ENCODE measurements around the gene MRPL12. TPM values are rescaled to one million over a fixed set of nuclear protein-coding genes. Genes with fewer than 3 reads are reported as not detected.

Gene MRPL12
- total and polyA plus RNA-seq, 2 of the 8 experiments (the other 6 are each of a cell fraction or from before 2014, with no cell fraction given), result 120 to 141 TPM

- Histone ChIP-seq H2BK15ac (ENCODE audit: low read length) (no peak overlapping the region), H3K27me3 (replicated peaks in 1 of 4; ENCODE audit: control insufficient read depth in 3 of 4, extremely low read depth in 1 of 4, insufficient read depth in 3 of 4, low read length in 3 of 4) (no peaks in the 10 kb centered on the region), H4K8ac (ENCODE audit: extremely low read depth, insufficient read depth, low read length) (no peak overlapping the region; the same call in 1 of the 2 replicates), H3K27ac (ENCODE audit: low read depth, low read length) (no peak overlapping the region), H3K9me3 (ENCODE audit: insufficient read depth in 2 of 2, low read depth in 1 of 2, low read length in 1 of 2) (no peaks in the 10 kb centered on the region), H3K9ac (replicated peaks in 1 of 4; ENCODE audit: extremely low read depth in 1 of 4, low read depth in 3 of 4, low read length in 3 of 4) (no peak overlapping the region), H3K4me2 (ENCODE audit: insufficient read depth in 1 of 2, low read depth in 2 of 2, low read length in 2 of 2) (no peak overlapping the region), H4K20me1 (replicated peaks in 1 of 2; ENCODE audit: control insufficient read depth in 1 of 2, insufficient read depth in 2 of 2, low read length in 2 of 2) (peaks cover 7 to 12% of the 10 kb centered on the region in 2 experiments), H2BK5ac (ENCODE audit: low read depth, low read length) (no peak overlapping the region), H4K91ac (replicated peaks; ENCODE audit: insufficient read length, low read length) (no peak overlapping the region), H2AK5ac (ENCODE audit: low read depth, low read length) (no peak overlapping the region), H3K23ac (ENCODE audit: insufficient read length) (no peak overlapping the region), H3K36me3 (ENCODE audit: control insufficient read depth in 2 of 4, insufficient read depth in 4 of 4, low read length in 3 of 4) (peaks cover 2 to 50% (median 26%) of the 10 kb centered on the region in 4 experiments; a peak in 6 of 8 replicates), H3K14ac (ENCODE audit: insufficient read length) (no peak overlapping the region), H2BK20ac (ENCODE audit: low read length) (no peak overlapping the region), H3K4me3 (ENCODE audit: extremely low read depth in 1 of 4, insufficient read depth in 2 of 4, low read depth in 3 of 4, low read length in 4 of 4) (no peak overlapping the region), H3K4me1 (replicated peaks in 1 of 4; ENCODE audit: control insufficient read depth in 3 of 4, insufficient read depth in 4 of 4, low read length in 3 of 4) (peaks cover 0 to 7% (median 3%) of the 10 kb centered on the region in 4 experiments; a peak in 4 of 7 replicates), H2BK120ac (replicated peaks; ENCODE audit: low read depth, low read length) (no peak overlapping the region), H3K18ac (ENCODE audit: extremely low read depth, low read length) (no peak overlapping the region), H2AFZ (ENCODE audit: low read length) (no peak overlapping the region), H3K79me2 (ENCODE audit: control insufficient read depth in 1 of 2, insufficient read depth in 2 of 2, low read length in 2 of 2) (peaks cover 0 to 18% of the 10 kb centered on the region in 2 experiments; a peak in 2 of 4 replicates), H3K23me2 (ENCODE audit: low read depth, low read length) (peaks cover 4% of the 10 kb centered on the region; the same call in 1 of the 2 replicates), H3K56ac (replicated peaks; ENCODE audit: insufficient read length, low read depth, low read length) (no peak overlapping the region), H3K79me1 (ENCODE audit: low read depth, low read length) (peaks cover 6% of the 10 kb centered on the region), H3K4ac (replicated peaks; ENCODE audit: insufficient read length, low read depth, low read length) (no peak overlapping the region), H4K5ac (ENCODE audit: insufficient read length, low read depth, low read length) (no peak overlapping the region), H2BK12ac (ENCODE audit: low read depth, low read length) (no peak overlapping the region)
- ChIA-PET POLR2A (ENCODE audit: partially characterized antibody) (interaction anchor here (1.1 to 28.4 kb wide), 5 partner anchors 12 to 50 kb away, joined by 3 to 436 read pairs (median 5); partner anchors contain the start of genes ARL16, HGS, MRPL12 and SLC25A10), CTCF (ENCODE audit: partially characterized antibody) (interaction anchor here (0.6 to 1.5 kb wide), 2 partner anchors 12 to 971 kb away, joined by 3 to 4 read pairs; no protein-coding TSS in a partner anchor)
- WGBS, 2 experiments (ENCODE audit: extremely low coverage in 1 of 2, insufficient coverage in 1 of 2, insufficient read length in 1 of 2, insufficient replicate concordance in 2 of 2, low coverage in 1 of 2, low lambda C conversion rate in 2 of 2, missing lambda C conversion rate in 1 of 2), result 95% methylated on average over 22 of the region's 25 CpGs; no CpG with 5 or more reads in 1 of the 2 experiments
- FAIRE-seq, result no peak
- no peak for DNase-seq (ENCODE audit: low read depth in 1 of 2, low spot score in 2 of 2)
- TF ChIP-seq MAX (IDR thresholded peaks at IDR 0.05) (no peak), TEAD4 (IDR thresholded peaks at IDR 0.05; ENCODE audit: low read depth, low read length) (no peak), E2F6 (IDR thresholded peaks at IDR 0.05) (no peak), SP2 (IDR thresholded peaks at IDR 0.05; ENCODE audit: low read length) (no peak), MAFK (IDR thresholded peaks at IDR 0.05; ENCODE audit: low read depth, low read length) (no peak), ATF2 (IDR thresholded peaks at IDR 0.05; ENCODE audit: low read length) (no peak), JUN (IDR thresholded peaks at IDR 0.05; ENCODE audit: low read depth, low read length) (no peak), ATF3 (IDR thresholded peaks at IDR 0.05; ENCODE audit: insufficient read depth, low read depth, low read length) (no peak)
These were observed 5.7 kb upstream of the MRPL12 start for GRCh38 chr17:81697261-81698044.
